Stimulated activated CD8-positive, alpha-beta memory T cell treated with anti-CD3 and anti-CD28 coated beads, Interleukin-12 subunit alpha, Interleukin-12 subunit beta, amount 100 ng/mL, for 24 hours (primary cell): ENCODE measurements around the gene RAP1GAP2.
"Not testable (repeated sequence)": the region's sequence is repeated elsewhere in the genome, so short reads cannot be mapped to it uniquely, and the experiment has no call there.

ENCODE experiments used
- DNase-seq: peaks from one replicate; pipeline ENCODE4 v3.0.0-alpha.2; 2020; ENCODE audit errors: extremely low read depth

RAP1GAP2 gene

GRCh38 chr17:2796164-2797125, at the start of gene RAP1GAP2:
RAP1GAP2 (plus strand) TSS chr17:2796438; CDS start chr17:2796528, 90 bp downstream.
- peak; percentile 24 for DNase-seq

GRCh38 chr17:2749058-2749783, 47.0 kb upstream of the RAP1GAP2 start, which contains the start of gene CCDC92B:
CCDC92B (minus strand) TSS chr17:2749652; CDS start chr17:2735145, 14,507 bp downstream.
- DNase-seq: no peak

GRCh38 chr17:2749784-2750181, 46.5 kb upstream of the RAP1GAP2 start:
- peak; percentile 51 for DNase-seq

GRCh38 chr17:2750721-2751120, 45.5 kb upstream of the RAP1GAP2 start:
- DNase-seq: no peak

GRCh38 chr17:2751491-2751890, 44.7 kb upstream of the RAP1GAP2 start:
- no peak for DNase-seq

GRCh38 chr17:2755891-2756724, 40.1 kb upstream of the RAP1GAP2 start:
- DNase-seq: no peak

GRCh38 chr17:2758870-2759269, 37.4 kb upstream of the RAP1GAP2 start:
- DNase-seq: no peak

GRCh38 chr17:2770129-2770528, 26.1 kb upstream of the RAP1GAP2 start:
- no peak for DNase-seq

- DNase-seq: no peak
Observed at GRCh38 chr17:2775206-2775605, 21.0 kb upstream of the RAP1GAP2 start.

GRCh38 chr17:2776589-2777241, 19.5 kb upstream of the RAP1GAP2 start:
- DNase-seq: no peak

GRCh38 chr17:2777242-2777867, 18.9 kb upstream of the RAP1GAP2 start:
- DNase-seq: no peak

GRCh38 chr17:2778489-2778888, 17.7 kb upstream of the RAP1GAP2 start:
- DNase-seq: no peak

GRCh38 chr17:2779545-2779944, 16.7 kb upstream of the RAP1GAP2 start:
- no peak for DNase-seq

- no peak for DNase-seq
Observed at GRCh38 chr17:2780256-2780655, 16.0 kb upstream of the RAP1GAP2 start.

- DNase-seq: no peak
Observed at GRCh38 chr17:2780931-2781454, 15.2 kb upstream of the RAP1GAP2 start.

- not testable (repeated sequence) for DNase-seq
Observed at GRCh38 chr17:2781598-2781997, 14.6 kb upstream of the RAP1GAP2 start.

- DNase-seq: no peak
Observed at GRCh38 chr17:2782055-2782454, 14.2 kb upstream of the RAP1GAP2 start.

GRCh38 chr17:2783310-2784030, 12.8 kb upstream of the RAP1GAP2 start:
- no peak for DNase-seq

- no peak for DNase-seq
Observed at GRCh38 chr17:2784864-2785263, 11.4 kb upstream of the RAP1GAP2 start.

- DNase-seq: not testable (repeated sequence)
Observed at GRCh38 chr17:2785376-2785775, 10.9 kb upstream of the RAP1GAP2 start.
